Stimulated activated CD8-positive, alpha-beta memory T cell treated with anti-CD3 and anti-CD28 coated beads, Interleukin-4, amount 100 ng/mL, for 4 hours (primary cell): ENCODE measurements around the gene CDX2.

ENCODE experiments used
- DNase-seq, 2 donors: peaks; one replicate each; pipeline ENCODE4 v3.0.0-alpha.2; 2020; ENCODE audit warnings: low read depth in 2 of 2, low spot score in 1 of 2

Gene CDX2

DNA sequence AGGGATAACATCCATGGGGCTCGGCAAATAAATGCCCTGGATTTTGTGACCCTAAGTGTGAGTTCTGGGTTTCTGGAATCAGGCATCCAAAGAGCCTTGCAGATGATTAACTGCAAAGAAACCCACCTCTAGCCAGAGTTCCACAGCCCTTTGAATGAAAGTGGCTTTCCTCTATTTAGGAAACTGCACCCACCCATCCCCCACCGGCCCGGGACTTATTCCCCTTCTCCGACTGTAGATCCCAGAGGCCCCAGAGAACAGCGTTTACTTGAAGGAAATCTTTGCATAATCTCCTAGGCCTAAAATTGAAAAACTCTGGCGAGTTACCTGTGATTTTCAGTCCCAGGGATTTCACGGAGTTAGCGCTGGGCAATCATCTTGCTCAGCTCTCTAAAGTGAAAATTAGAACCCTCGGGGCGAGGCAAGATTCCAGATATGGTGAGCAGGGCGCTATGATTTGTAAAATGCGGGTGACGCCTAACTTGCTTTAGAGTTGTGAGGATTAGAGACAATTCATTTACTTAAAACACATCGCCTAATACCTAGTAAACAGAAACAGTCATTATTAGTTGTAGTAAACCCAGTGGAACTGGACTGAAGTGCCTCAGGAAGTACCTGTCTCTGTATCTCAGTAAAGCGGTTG, 10.0 kb upstream of the CDX2 start:
- DNase-seq = no peak

DNA sequence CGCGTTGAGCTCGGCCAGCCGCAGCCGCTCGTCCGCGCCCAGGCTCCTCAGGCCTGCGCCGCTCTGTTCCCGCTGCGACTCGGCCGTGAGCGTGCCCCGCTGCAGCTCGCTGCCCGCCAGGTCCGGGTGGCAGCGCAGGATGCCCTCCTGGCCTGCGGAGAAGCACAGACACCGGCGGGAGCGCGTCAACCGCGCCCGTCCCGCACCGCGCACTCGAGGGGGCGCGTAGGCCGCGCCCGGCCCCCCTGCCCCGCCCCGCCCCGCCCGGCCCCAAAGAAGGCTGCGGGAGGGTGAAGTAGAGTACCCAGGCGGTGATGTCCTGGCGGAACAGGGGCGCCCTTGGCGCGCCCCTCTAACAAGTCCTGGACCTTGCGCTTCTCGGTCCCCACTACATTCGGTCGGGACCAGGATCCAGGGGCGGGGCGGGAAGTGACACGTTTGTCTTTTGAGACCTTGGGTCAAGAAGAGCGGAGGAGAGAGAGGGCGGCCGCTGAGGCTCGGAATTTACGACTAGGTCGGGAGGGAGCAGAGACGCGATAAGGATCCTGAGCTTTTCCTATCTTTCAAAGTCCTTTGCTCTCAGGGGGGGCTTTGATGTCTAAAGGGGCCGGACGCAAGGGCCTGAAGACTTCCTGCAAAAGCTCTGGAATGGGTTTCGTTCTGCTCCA, 9.3 kb upstream of the CDX2 start:
- no peak for DNase-seq

DNA sequence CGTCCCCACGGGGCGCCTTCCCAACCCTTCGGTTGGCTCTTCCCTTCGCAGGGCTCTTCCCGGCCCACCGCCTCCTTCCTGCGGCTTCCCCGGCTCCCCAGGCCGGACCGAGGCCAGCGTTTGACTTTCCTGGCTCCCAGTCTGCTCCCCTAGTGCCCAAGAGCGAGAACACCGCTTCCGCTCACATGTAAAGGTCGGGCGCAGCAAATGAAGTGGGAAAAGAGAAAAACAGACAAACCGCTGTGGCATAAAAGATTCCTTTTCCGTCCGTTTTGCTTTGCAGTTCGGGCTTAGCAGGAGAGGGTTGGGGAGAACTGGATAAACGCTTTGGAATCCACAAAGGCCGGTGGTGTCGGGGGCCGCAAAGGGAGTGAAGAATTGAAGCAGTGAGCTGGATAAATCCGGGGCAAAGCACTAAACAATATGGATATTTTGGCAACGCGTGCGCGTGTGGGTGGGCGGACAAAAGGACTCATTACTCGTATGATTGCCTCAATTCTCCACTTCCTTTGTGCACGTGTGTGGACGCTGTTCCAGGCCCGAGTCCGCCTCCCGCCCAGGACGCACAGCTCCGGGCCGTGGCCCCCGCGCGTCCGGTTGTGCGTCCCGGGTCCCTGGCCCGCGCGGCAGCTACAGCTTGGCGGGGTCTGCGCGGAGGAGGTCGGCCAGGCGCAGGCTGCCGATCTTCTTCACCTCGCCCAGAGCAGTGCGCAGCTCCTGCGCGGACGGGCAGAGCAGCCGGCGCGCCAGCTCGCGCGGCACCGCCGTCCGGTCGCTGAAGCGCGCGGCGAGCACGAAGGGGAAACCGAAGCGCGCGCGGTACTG, 8.6 kb upstream of the CDX2 start:
- DNase-seq = no peak

DNA sequence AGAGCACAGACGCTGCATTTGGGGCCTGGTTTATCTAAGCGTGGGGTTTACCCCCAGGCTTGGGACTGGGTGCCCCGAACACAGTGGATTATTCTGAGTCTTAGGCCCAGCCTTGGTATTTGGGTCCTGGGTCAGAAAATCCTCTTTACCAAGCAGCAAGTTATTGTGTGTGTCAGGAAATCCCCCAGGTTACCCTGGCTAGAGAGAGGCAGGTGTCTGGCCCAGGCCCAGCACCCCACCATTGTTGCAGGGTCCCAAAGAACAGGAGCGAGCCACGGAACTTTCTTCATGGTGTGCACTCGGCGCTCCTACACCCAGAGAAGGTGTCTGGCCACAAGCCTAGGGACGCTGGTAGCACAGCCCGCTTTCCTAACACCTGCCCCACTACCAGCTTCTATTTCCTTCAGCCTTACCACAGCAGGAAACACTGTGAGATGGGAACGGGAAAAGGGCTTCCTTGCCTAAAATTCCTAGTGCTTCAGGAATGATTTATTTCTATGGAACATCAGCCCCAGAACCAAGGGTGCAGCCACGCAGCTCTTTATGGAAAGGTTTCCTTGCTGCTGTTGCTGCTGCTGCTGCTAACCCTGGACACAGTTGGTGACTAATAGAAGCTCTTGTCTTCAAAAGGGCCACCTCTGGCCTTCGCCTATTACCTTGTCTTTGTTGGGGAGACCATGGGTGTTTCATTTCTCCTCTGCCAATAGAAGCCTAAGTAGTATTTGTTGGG, 7.4 kb upstream of the CDX2 start:
- DNase-seq = no peak

DNA sequence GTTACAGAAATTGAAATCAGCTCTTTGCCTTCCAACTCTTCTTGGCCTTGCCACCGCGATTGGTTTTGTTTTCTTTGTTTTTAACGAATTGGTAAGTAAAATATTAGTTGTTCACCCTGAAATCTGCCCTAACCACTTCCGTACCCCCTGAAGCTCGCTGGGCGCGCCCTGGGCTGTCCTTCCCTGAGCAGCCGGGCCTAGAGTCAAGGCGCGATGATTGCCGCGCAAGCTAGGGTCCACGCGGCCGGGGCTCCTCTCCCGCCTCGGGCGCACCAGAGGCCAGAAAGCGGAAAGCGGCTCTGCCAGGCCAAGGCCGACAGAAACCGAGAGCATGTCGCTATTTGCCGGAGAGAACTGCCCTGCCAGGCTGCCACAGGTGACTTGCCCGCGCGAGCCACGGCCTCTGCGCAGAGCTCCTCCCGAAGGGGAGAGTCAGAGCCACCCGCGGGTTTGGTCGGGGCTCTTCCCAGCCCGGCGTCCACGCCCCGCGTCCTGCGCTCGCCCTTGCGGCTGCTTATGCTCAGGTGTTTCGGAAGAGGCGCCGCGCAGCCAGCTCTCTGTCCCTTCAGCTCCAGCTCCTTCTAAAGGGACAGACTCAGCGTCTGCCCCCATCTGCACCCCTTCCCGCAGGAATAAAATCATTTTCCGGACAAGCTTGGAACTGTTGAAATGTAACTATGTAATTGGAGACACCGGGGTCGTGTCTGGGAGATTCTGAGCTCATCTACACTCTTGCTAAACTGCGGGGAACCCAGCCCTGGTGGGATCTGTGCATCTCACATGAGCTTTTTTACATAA, 6.6 kb upstream of the CDX2 start:
- DNase-seq = no peak

DNA sequence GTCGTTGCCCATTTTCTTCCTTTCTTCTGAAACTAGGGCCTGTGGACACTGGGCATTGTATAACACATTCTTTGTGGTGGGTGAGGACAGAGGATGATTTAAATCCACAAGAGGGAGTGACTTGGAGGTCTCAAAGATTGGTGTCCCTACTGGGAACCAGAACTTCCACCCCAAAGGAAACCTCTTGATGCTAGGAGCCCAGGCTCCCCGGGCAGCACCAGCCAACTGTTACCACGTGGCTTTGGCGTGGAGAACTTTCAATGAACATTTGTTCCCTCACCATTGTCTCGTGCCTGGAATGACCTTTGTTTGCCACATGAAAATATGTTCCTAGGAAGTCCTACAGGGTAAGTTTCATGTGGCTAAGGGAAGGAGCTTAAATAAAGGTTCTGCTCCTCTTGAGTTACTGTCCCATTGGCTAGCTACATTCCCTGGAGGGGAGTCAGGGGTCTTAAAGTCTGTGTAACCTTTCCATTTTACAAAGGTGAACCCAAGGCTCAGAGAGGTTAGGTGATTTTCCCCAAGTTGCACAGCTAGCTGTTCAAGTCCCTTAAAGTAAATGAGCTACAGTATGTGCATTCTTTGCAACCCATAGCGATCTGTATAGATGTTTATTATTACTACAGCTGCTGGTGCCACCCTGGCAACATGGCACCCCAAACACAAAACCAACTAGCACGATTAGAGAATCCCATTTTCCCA, 5.0 kb upstream of the CDX2 start:
- no peak for DNase-seq

DNA sequence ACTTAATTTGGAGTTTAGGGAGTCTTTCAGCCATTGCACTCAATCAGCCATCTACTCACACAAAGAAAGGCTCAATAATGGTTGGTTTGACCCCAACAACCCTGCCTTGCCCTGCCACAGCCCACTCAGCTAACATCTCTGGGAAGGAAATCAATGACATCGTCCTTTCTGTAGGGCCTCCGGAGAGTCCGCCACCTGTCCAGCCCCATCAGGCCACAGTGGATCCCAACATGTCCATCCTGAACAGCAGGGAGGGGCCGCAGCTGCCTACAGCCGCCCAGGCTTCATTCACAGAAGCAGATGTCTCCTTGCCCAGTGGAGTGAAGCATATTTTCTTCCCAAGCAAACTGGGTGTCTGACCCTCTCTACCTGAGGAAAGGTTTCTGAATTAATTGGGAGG, 4.2 kb upstream of the CDX2 start:
- DNase-seq = no peak

DNA sequence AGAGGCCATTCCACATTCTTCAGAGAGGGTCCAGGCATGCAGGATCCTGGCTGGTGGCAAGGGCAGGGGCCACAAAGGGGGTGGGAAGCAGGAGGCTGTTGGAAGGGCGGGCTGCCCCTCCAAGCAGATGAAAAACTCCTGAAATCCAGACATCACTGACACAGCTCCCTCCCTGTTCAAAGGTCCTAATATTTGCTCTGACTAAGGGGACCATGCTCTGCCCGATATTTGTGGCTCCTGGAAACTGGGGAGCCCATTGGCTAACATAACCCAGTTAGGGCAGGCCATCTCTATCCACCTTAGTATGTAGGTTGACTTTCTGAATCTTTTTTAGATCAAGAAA, 3.3 kb upstream of the CDX2 start:
- DNase-seq = no peak

DNA sequence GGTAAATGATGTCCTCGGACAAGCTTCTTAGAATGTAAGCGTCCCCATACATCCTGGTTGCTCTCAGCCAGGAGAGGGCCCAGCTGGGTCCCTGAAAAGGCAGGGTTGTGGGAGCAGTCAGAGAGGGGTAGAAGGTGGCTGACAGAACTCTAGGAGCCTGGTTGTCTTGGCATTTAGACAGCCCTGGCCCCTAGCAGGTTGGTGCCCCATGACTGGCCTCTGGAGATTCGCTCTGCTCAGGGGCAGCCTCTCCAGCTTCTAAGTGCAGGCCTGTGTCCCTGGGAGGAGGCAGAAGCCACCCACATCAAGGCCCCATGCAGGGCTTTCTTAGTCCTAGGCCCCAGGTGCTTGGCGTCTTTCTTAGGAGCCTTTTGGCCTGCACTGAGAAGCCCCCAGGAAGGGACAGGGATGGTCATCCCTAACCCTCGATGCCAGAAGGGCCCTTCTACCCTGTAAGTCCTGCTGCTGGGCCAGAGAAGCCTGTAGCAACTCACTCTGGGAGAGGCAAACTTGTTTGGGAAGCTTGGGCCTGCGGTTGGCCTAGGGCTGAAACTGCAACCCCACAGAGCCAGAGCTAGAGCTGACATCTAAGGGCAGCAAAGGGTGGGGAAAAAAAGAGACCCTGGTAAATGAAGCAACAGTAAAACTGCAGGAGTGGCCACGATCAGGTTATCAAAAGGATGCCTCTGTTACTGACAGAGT, 2.8 kb upstream of the CDX2 start:
- no peak for DNase-seq

DNA sequence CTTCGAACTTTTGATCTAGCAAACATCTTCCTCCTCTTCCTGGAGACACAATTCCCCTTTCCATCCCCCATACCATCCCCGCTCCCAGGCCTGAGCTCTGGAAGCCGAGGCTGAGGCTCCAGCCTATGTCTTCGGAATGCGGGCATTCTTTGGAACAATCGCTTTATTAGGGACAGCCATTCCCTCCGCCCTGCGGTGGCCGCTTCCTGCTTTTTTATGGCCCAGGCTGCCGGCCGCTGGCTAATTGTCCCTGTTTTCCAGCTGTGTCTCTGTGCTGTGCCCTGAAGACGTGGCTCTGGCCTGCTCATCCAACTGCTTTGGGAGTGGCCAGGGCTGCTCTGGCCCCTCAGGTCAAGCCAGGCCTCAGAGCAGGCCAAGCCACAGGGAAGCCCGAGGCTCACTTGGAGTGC, 2.1 kb upstream of the CDX2 start:
- DNase-seq = no peak

DNA sequence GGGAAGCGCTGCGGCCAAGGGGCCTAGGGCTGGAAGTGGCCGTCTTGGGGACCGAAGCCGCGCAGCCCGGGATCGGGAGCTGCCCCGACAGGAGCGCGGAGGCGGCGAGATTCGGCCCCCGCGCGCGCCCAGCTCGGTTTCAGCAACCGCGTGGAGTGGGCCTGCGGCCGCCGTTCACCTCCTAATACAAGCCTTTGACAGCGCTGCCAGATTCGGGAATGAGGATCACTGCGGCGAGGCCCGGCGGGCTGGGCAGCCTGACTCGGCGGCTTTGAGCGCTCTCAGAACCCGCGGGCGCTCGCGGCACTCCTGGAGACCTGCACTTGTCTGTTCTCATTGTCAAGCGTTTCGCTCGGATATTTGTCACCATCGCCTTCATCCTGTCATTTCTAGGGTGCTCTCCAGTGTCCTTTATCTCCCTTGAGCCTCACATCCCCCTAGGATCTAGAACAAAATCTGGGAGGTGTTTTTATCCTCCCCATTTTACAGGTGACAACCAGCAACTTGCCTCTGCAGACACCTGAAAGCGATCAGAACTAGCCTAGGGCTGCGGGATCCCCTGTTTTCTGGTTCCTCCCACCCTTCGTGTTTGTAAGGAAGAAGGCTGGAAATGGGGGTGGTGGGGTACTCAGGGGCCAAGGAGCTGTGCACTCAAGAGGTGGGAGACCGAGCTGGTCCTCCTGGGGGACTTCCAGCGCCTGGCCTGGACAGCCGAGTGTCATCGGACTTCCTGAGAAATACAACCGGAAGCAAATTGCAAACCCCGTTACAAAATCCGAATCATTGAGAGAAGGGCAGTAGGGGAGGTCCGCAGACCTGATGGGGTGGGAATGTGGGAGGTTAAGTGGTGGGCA, 1.5 kb upstream of the CDX2 start:
- DNase-seq = no peak

DNA sequence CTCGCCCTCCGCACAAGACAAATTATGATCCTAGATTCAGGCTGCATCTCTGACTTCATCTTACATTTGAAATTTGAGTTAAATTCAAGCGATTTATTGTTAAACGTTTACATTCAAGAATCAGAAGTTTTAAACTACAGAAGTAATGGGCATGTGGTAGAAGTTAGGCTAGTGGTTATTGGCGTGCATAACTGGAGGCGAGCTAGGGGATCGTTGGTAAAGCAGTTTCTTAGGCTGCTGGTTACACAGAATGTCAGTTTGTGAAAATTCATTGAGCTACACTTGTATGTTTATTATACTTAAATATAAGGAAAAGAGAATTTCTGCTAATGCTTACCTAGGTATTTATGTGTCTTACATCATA, 733 bp upstream of the CDX2 start:
- no peak for DNase-seq

DNA sequence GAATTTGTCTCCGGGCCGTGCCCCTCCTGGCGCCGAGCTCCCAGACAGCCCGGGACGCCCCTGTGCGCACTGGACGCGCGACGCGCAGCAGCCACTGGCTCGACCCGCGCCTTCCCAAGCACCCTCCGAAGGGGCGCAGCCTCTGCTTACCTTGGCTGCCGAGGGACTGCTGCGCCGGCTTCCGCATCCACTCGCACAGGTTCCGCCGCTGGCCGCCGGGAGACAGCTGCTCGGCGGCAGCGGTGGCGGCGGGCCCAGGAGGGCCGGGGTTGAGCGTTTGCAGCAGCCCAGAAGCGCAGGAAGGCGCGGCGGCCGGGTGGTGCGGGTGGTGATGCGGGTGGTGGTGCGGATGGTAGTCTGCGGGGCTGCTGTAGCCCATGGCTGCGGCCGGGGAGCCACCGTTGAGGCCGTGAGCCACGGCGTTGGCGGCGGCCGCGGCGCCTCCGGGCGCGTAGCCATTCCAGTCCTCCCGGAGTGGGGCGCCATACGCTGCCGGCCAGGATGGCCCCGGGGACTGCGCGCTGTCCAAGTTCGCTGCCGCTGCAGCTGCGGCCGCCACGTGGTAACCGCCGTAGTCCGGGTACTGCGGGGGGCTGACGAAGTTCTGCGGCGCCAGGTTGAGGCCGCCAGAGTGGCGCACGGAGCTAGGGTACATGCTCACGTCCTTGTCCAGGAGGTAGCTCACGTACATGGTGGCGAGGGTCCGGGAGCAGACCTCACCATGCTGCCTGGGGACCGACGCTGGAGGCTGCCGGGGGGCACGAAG, 616 bp downstream of the CDX2 start:
- no peak for DNase-seq

DNA sequence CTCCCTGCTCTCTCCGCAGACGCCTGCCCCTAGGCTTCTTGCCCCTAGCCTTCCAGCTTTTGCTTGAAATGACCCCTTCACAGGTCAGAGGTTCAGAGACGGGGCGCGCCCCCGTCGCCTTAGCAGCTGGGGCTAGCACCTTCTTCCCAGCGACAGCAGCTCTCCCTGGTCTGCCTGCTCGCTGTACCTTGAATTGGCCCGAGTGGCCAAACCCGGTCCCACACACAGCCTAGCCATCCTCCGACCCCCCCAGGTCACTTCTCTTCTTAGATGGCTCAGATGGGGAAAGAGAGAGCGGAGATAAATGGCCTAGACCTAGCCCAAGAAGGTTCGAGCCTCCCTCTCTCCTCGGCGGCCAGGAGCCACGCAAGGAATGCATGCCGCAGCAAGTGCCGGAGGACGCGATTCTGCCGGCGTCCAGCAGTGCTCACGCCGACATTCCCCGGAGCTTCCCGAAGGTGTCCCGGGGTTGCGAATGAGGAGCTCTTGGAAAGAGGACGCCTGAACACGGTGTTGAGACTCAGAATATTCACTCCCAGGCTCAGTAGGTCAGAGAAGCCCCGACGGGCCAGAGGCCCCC, 1.3 kb downstream of the CDX2 start:
- no peak for DNase-seq

DNA sequence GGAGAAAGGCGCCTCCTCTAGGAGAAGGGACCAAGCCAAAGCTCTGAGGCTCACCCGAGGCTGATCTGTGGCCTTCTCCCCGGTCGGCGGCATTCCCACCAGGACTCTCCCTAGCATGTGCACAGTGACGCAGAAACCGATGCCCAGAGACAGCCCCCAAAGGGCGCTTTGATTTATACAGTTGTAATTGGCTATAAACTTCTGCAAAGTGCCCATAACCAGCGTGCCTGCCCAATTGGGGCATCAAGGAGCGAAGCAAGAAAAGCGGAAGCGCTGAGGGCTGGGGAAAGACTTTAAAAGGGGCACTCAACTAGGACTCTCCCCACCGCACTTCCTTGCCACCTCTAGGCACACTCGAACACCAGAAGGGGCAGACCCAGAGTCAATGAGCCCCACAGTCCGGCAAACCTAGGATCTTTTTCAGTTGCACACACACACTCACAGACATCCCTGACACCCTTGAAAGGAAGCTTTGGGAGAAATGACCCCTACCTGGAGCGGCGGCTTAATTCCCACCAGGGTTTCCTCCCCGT, 1.8 kb downstream of the CDX2 start:
- DNase-seq = no peak

DNA sequence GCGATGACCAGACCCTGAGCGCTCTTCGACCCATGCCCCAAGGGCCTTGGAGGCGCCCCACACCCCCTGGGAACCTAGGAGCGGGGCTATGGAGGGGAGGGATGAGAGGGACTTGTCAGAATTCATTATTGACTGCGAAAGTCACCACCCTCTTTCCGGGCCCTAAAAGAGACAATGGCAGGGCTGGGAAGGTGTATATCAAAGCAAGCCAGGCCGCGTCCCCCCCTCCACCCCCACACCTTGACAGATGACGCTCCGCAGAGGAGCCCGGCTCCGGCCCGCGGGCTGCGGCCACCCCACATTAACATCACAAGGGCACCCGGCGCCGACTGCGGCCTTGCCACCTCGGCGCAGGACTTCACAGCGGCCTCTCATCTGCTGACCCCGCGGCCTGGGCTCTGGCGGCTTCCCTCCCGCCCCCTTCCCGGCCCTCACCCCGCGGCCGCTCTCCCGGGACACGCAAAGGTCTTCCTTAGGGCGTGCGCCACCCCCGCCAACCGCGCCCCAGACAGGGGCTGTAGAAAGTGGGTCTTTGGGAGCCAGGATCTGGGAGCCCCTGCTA, 2.4 kb downstream of the CDX2 start:
- DNase-seq = no peak
